Subcutaneous abdominal adipose tissue (tissue), 5 donors: Measurements from ENCODE around the gene WFIKKN1.

Experiments
- H3K27ac ChIP-seq: one replicate; pipeline ENCODE4 v1.7.0; 2013; ENCODE audit warnings: low read depth, mild to moderate bottlenecking, inconsistent platforms, low read length, moderate library complexity
- H3K27me3 ChIP-seq, 5 donors: one replicate each; pipeline ENCODE4 v1.7.0; 2013; ENCODE audit warnings: low read length in 5 of 5, inconsistent platforms in 1 of 5; ENCODE audit not compliant: control insufficient read depth in 5 of 5, insufficient read depth in 4 of 5
- H3K36me3 ChIP-seq, 5 donors: one replicate each; pipeline ENCODE4 v1.7.0; 2013; ENCODE audit warnings: low read length in 5 of 5; ENCODE audit not compliant: control insufficient read depth in 5 of 5, insufficient read depth in 5 of 5
- H3K4me1 ChIP-seq, 5 donors: one replicate each; pipeline ENCODE4 v1.7.0; 2013; ENCODE audit warnings: low read length in 5 of 5, mild to moderate bottlenecking in 3 of 5, moderate library complexity in 1 of 5; ENCODE audit not compliant: control insufficient read depth in 5 of 5, insufficient read depth in 5 of 5
- H3K4me3 ChIP-seq, 5 donors: one replicate each; pipeline ENCODE4 v1.7.0; 2013; ENCODE audit warnings: low read length in 5 of 5, low read depth in 1 of 5
- H3K9ac ChIP-seq, 5 donors: one replicate each; pipeline ENCODE4 v1.7.0; 2013; ENCODE audit warnings: low read length in 5 of 5, mild to moderate bottlenecking in 4 of 5, moderate library complexity in 3 of 5
- H3K9me3 ChIP-seq, 5 donors: one replicate each; pipeline ENCODE4 v1.7.0; 2013; ENCODE audit warnings: low read length in 5 of 5; ENCODE audit not compliant: control insufficient read depth in 5 of 5
- donor health status: healthy.
- donor health status: healthy.
- donor health status: healthy.
- donor health status: healthy.
- donor health status: healthy.

WFIKKN1 gene

DNA sequence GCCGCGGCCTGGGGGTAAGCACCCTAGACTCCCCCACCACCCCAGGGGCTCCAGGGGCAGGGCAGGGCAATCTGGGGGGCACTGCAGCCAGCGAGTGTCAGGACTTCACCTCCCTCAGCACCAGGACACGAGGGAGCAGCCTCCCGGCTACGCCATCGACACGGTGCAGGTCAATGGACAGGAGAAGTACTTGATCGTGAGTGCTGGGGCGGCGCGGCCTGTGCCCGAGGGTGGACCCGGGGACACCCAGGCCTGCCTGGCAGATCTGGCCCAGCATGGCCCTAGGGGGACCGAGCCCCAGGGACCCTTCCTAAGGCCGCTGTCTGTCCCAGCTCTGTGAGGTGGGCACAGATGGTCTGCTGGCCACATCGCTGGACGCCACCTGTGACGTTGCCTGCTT, 41.6 kb downstream of the WFIKKN1 start:
- Histone ChIP-seq H3K36me3 (peaks cover 0 to 52% (median 47%) of the 10 kb centered on the region in 5 donors), H3K27ac (no peak overlapping the region), H3K4me1 (peaks cover 2 to 37% (median 34%) of the 10 kb centered on the region in 5 donors), H3K27me3 (peaks cover 0 to 4% (median 0%) of the 10 kb centered on the region in 5 donors), H3K9ac (no peak overlapping the region), H3K4me3 (no peak overlapping the region), H3K9me3 (no peaks in the 10 kb centered on the region)

DNA sequence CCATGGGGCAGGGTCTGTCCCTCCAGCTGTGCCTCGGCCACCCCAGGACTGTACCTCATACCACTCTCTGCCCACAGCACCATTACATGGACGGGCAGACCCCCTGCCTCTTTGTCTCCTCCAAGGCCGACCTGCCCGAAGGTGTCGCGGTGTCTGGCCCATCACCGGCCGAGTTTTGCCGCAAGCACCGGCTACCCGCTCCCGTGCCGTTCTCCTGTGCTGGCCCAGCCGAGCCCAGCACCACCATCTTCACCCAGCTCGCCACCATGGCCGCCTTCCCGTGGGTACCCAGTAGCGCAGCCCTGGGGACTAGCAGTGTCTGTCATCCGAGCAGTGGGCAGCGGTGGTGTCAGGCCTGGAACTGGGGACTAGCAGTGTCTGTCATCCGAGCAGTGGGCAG, 42.1 kb downstream of the WFIKKN1 start:
- Histone ChIP-seq H3K27ac (no peak overlapping the region), H3K27me3 (peaks cover 0 to 4% (median 0%) of the 10 kb centered on the region in 5 donors), H3K36me3 (peaks cover 0 to 52% (median 47%) of the 10 kb centered on the region in 5 donors), H3K9me3 (no peaks in the 10 kb centered on the region), H3K9ac (no peak overlapping the region), H3K4me3 (no peak overlapping the region), H3K4me1 (peaks cover 0 to 33% (median 31%) of the 10 kb centered on the region in 5 donors)

DNA sequence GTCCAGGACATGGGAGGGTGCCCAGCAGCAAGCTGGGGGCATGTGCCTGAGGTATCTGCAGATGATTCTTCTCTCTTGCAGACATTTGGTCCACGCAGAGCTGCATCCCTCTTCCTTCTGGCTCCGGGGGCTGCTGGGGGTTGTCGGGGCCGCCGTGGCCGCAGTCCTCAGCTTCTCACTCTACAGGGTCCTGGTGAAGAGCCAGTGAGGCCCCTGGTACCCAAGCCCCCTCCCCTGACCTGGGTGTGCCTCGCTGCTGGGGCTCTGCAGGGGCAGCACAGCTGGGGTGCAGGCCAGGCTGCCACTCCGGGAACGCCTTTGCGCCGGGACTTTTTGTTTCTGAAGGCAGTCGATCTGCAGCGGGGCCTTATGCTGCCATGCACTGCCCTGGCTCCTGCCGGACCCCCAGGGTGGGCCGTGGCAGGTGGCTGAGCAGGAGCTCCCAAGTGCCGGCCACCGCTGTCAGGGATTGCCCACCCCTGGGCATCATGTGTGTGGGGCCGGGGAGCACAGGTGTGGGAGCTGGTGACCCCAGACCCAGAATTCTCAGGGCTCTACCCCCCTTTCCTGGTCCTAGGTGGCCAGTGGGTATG, 42.7 kb downstream of the WFIKKN1 start:
- Histone ChIP-seq H3K4me1 (peaks cover 0 to 29% (median 26%) of the 10 kb centered on the region in 5 donors), H3K27ac (no peak overlapping the region), H3K9me3 (no peaks in the 10 kb centered on the region), H3K9ac (no peak overlapping the region), H3K27me3 (peaks cover 0 to 4% (median 0%) of the 10 kb centered on the region in 5 donors), H3K36me3 (peaks cover 0 to 52% (median 47%) of the 10 kb centered on the region in 5 donors), H3K4me3 (no peak overlapping the region)

DNA sequence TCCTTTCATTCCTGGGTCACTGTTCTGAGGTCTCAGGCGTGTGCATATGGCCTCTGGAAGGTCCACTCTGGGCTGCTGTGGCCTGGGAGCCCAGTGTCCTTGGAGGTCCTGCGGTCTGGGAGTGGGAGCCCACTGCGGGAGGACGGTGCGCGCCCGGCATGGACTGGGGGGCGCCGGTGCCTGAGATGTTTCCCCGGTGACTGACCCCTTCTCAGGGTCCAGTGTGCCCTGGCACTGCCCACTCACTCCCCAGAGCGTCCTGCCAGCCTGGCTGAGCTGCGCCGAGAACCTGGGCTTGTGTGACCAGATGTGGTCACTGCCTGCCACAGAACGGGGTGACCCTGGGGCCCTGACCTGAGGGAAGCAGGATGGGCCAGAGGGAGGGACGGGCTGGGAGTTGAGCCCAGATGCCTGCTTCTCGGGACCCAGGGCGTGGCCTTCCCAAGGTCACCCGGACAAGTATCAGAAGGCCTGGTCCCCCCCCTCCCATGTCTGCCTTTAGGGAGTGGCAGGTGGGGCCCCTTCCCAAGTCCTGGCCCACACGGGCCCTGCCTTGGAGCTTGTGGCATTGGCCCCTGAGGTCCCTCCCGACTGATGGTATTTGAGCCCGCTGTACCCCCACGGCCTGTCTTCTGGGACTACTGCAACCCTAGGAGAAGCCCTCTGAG, 43.6 kb downstream of the WFIKKN1 start:
- H3K4me1 ChIP-seq: peaks cover 0 to 25% (median 24%) of the 10 kb centered on the region in 5 donors
- H3K9ac ChIP-seq: no peak overlapping the region
- H3K27me3 ChIP-seq: peaks cover 0 to 4% (median 0%) of the 10 kb centered on the region in 5 donors
- H3K27ac ChIP-seq: no peak overlapping the region
- H3K36me3 ChIP-seq: peaks cover 0 to 49% (median 45%) of the 10 kb centered on the region in 5 donors
- no peaks in the 10 kb centered on the region for H3K9me3 ChIP-seq
- H3K4me3 ChIP-seq: no peak overlapping the region

DNA sequence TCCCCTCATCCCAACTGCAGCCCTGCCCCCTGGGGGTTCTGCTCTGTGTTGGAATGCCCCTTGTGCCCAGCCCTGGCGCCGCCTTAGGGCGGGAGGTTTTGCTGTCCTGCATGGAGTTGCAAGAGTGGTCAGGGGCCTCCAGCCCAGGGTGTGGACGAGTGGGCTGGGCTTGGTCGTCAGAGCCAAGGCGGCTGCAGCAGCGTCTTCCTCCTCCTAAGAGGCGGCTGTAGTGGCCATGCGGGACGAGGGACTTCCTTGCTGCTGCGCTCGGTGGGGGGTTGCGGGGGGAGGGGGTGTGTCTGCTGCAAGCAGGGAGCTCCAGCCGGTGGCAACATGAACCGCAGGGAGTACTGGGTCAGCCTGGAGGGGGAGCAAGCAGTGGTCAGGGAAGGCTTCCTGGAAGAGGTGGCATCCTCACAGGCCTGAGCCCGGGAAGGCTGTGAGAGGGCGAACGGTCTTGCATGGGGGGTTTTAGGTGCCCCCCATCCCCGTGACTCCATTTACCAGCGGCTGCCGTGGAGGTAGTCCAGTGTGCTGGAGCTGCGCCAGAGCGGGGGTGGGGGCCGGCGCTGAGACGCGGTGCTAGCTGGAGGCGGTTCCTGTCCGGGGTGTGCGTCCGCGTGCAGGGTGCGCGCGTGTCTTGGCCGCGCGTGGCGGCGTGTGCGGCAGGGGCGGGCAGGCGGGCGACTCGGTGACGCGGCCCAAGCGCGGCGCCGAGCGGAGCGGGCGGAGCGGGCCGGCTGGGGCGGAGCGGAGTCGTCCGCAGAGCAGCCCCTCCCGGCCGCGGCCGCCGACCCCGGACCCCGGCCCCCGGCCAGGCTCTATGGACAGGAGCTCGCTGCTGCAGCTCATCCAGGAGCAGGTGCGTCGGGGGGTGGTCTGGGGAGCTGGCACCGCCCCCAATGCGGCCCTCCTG, 44.4 kb downstream of the WFIKKN1 start, which contains the start of gene RHBDL1:
Gene RHBDL1, plus strand, starts transcription at position 704 of the 916 bp plus-strand sequence. Its CDS starts 120 bp downstream, at position 824.
- peaks cover 0 to 4% (median 0%) of the 10 kb centered on the region in 5 donors for H3K27me3 ChIP-seq
- peak within 1 kb of the TSS in 4 of 5 donors; percentile 21 to 58 (median 36) for H3K4me3 ChIP-seq
- H3K36me3 ChIP-seq: peaks cover 0 to 40% (median 37%) of the 10 kb centered on the region in 5 donors
- H3K9me3 ChIP-seq: no peaks in the 10 kb centered on the region
- H3K9ac ChIP-seq: no peak within 1 kb of the TSS
- no peak within 1 kb of the TSS for H3K27ac ChIP-seq
- H3K4me1 ChIP-seq: peaks cover 0 to 29% (median 23%) of the 10 kb centered on the region in 5 donors

DNA sequence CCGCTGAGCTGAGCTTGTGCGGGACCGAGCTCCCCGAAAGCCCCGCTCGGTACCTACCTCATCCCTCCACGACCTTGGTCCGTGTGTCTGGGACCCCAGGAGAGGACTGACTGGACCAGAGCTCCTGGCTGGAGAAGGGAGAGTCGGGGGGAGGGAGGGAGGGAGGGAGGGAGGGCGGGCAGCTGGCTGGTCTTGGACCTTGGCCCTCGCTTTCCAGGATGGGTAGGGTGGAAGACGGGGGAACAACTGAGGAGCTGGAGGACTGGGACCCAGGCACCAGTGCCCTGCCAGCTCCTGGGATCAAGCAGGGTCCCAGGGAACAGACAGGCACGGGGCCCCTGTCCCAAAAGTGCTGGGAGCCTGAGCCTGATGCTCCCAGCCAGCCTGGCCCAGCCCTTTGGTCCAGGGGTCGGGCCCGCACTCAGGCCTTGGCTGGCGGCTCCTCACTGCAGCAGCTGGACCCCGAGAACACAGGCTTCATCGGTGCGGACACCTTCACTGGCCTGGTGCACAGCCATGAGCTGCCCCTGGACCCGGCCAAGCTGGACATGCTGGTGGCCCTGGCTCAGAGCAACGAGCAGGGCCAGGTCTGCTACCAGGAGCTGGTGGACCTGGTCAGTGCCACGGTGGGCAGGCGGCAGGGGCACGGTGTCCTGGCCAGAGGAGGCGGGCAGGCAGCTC, 45.2 kb downstream of the WFIKKN1 start:
- Histone ChIP-seq H3K9ac (no peak overlapping the region), H3K4me3 (peak overlapping the region in 1 of 5 donors; percentile 58), H3K9me3 (no peaks in the 10 kb centered on the region), H3K27ac (no peak overlapping the region), H3K36me3 (peaks cover 0 to 32% (median 29%) of the 10 kb centered on the region in 5 donors), H3K27me3 (peaks cover 0 to 4% (median 0%) of the 10 kb centered on the region in 5 donors), H3K4me1 (peaks cover 0 to 34% (median 27%) of the 10 kb centered on the region in 5 donors)

DNA sequence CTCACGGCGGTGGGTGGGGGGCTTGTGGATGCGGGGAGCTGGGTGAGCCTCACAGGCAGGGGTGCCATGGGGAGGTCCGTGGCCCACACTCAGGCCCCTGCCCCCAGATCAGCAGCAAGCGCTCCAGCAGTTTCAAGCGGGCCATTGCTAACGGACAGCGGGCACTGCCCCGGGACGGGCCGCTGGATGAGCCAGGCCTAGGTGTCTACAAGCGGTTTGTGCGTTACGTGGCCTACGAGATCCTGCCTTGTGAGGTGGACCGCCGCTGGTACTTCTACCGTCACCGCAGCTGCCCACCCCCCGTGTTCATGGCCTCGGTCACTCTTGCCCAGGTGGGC, 45.7 kb downstream of the WFIKKN1 start:
- H3K36me3 ChIP-seq: peaks cover 0 to 28% (median 24%) of the 10 kb centered on the region in 5 donors
- no peaks in the 10 kb centered on the region for H3K9me3 ChIP-seq
- H3K9ac ChIP-seq: no peak overlapping the region
- H3K27ac ChIP-seq: no peak overlapping the region
- no peak overlapping the region for H3K4me3 ChIP-seq
- peaks cover 0 to 4% (median 0%) of the 10 kb centered on the region in 5 donors for H3K27me3 ChIP-seq
- H3K4me1 ChIP-seq: peaks cover 2 to 39% (median 33%) of the 10 kb centered on the region in 5 donors

DNA sequence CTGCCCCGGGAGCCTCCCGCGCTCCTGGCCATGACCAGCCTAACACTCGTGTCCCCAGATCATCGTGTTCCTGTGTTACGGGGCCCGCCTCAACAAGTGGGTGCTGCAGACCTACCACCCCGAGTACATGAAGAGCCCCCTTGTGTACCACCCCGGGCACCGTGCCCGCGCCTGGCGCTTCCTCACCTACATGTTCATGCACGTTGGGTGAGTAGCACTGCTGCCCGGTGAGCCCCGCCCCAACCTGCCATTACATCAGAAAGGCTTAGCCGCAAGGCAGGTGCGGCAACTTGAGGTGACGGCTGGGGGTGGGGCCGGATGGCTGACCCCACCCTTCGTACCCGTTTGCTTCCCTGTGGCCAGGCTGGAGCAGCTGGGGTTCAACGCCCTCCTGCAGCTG, 46.1 kb downstream of the WFIKKN1 start:
- Histone ChIP-seq H3K9ac (no peak overlapping the region), H3K4me3 (no peak overlapping the region), H3K9me3 (no peaks in the 10 kb centered on the region), H3K27me3 (peaks cover 0 to 4% (median 0%) of the 10 kb centered on the region in 5 donors), H3K27ac (no peak overlapping the region), H3K4me1 (peaks cover 4 to 43% (median 36%) of the 10 kb centered on the region in 5 donors), H3K36me3 (peaks cover 0 to 28% (median 24%) of the 10 kb centered on the region in 5 donors)
